Measurements from ENCODE around the gene REXO4.

The REXO4 gene

GRCh38 chr9:133460405-133461175 is 42.8 kb upstream of the REXO4 start:
- H2BK15ac ChIP-seq (ENCODE audit: low read length) = peak overlapping the region; percentile 27
- WGBS, 2 donors (ENCODE audit: extremely low coverage in 2 of 2, insufficient read length in 2 of 2, insufficient replicate concordance in 1 of 2) = no CpG with 5 or more reads among the region's 30 CpGs
- H4K91ac ChIP-seq (ENCODE audit: low read depth, low read length, poor library complexity) = no peak overlapping the region
- H3K4me3 ChIP-seq (ENCODE audit: low read length in 2 of 2) = peak overlapping the region; percentile 80 to 97
- peak overlapping the region; percentile 97 for H3K14ac ChIP-seq (ENCODE audit: low read length)
- peaks cover 23% of the 10 kb centered on the region for H3K79me1 ChIP-seq (ENCODE audit: low read depth, low read length)
- H3K36me3 ChIP-seq (replicated peaks in 1 of 2; ENCODE audit: control insufficient read depth in 2 of 2, insufficient read depth in 2 of 2, low read length in 2 of 2) = peaks cover 5 to 21% of the 10 kb centered on the region in 2 donors
- peak overlapping the region; percentile 100 for H2AFZ ChIP-seq (ENCODE audit: low read length)
- H3K27me3 ChIP-seq (ENCODE audit: control insufficient read depth in 3 of 3, insufficient read depth in 3 of 3, low read depth in 1 of 3, low read length in 3 of 3) = peaks cover 0 to 2% (median 0%) of the 10 kb centered on the region in 3 experiments
- H3K4me2 ChIP-seq (ENCODE audit: insufficient read depth, low read length, poor library complexity, severe bottlenecking) = peak overlapping the region; percentile 89
- H3K18ac ChIP-seq (ENCODE audit: low read length) = peak overlapping the region; percentile 100
- H3K4ac ChIP-seq (ENCODE audit: low read length) = peak overlapping the region; percentile 77
- peak overlapping the region; percentile 44 for H3K23ac ChIP-seq (ENCODE audit: low read depth, low read length, poor library complexity)
- H3K4me1 ChIP-seq (ENCODE audit: control insufficient read depth in 2 of 2, insufficient read depth in 1 of 2, low read depth in 1 of 2, low read length in 2 of 2) = peaks cover 10 to 24% of the 10 kb centered on the region in 2 donors
- no peaks in the 10 kb centered on the region for H3K9me3 ChIP-seq (replicated peaks in 1 of 2; ENCODE audit: control insufficient read depth in 2 of 2, insufficient read depth in 1 of 2, low read depth in 1 of 2, low read length in 2 of 2)
- H4K8ac ChIP-seq (ENCODE audit: low read depth, low read length) = no peak overlapping the region
- H2BK120ac ChIP-seq (ENCODE audit: low read depth, low read length) = no peak overlapping the region
- H2BK12ac ChIP-seq (ENCODE audit: low read length) = peak overlapping the region; percentile 63
- peak; percentile 49 for DNase-seq (ENCODE audit: low spot score)
- H2BK5ac ChIP-seq (ENCODE audit: low read length) = peak overlapping the region; percentile 26
- peak overlapping the region; percentile 82 for H2AK5ac ChIP-seq (ENCODE audit: low read depth, low read length)
- H3K9ac ChIP-seq (ENCODE audit: low read depth, low read length, poor library complexity) = peak overlapping the region; percentile 87
- H3K27ac ChIP-seq (replicated peaks; ENCODE audit: low read length) = peak overlapping the region; percentile 98

DNA sequence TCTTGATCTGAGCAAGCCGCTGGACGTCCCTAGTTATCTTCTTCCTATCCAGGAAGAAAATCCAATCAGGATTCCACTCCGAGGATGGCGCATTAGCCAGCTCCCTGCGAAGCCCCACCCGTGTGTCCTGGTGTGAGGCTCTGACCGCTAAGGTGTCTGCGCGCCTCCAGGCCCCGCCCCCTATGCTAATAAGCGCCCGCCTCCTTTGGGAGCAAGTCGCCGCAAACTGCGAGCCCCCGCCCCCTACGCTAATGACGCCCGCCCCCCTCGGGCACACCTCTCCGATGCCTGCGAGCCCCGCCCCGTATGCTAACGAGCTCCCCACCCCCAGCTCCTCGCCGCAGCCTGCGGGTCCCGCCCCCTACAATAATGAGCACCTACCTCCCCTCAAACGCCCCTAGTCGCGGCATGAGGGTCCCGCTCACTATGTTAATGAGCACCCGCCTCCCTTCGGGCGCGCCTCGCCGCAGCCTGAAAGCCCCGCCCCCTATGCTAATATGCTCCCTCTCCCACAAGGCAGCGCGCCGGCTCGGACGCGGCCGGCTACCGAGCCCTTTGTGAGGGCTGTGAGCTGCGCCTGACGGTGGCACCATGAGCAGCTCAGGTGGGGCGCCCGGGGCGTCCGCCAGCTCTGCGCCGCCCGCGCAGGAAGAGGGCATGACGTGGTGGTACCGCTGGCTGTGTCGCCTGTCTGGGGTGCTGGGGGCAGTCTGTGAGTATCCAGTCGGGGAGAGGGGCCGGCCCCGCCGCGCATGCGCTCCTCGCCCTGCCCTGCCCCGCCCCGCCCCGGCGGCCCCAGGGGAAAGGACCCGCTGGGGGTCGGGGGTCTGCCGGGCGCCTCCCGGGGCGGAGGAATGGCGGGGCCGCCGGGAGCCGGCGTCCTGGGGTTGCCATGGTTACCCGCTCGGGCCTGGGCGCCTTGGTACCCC is 41.9 kb upstream of the REXO4 start, which contains the start of gene CACFD1:
CACFD1 (plus strand) TSS at position 503 of the 929 bp plus-strand sequence; CDS start at position 592, 89 bp downstream.
- Histone ChIP-seq H3K4ac (ENCODE audit: low read length) (peak within 1 kb of the TSS; percentile 77), H3K4me2 (ENCODE audit: insufficient read depth, low read length, poor library complexity, severe bottlenecking) (peak within 1 kb of the TSS; percentile 89), H3K4me1 (ENCODE audit: control insufficient read depth in 2 of 2, insufficient read depth in 1 of 2, low read depth in 1 of 2, low read length in 2 of 2) (peaks cover 10 to 24% of the 10 kb centered on the region in 2 donors), H3K9ac (ENCODE audit: low read depth, low read length, poor library complexity) (peak within 1 kb of the TSS; percentile 98), H2BK5ac (ENCODE audit: low read length) (peak within 1 kb of the TSS; percentile 93), H3K27ac (replicated peaks; ENCODE audit: low read length) (peak within 1 kb of the TSS; percentile 98), H4K91ac (ENCODE audit: low read depth, low read length, poor library complexity) (peak within 1 kb of the TSS; percentile 95), H3K36me3 (replicated peaks in 1 of 2; ENCODE audit: control insufficient read depth in 2 of 2, insufficient read depth in 2 of 2, low read length in 2 of 2) (peaks cover 4 to 12% of the 10 kb centered on the region in 2 donors), H3K4me3 (ENCODE audit: low read length in 2 of 2) (peak within 1 kb of the TSS; percentile 80 to 97), H2BK120ac (ENCODE audit: low read depth, low read length) (peak within 1 kb of the TSS; percentile 91), H2BK15ac (ENCODE audit: low read length) (peak within 1 kb of the TSS; percentile 85), H3K14ac (ENCODE audit: low read length) (peak within 1 kb of the TSS; percentile 97), H2AK5ac (ENCODE audit: low read depth, low read length) (peak within 1 kb of the TSS; percentile 82), H3K9me3 (replicated peaks in 1 of 2; ENCODE audit: control insufficient read depth in 2 of 2, insufficient read depth in 1 of 2, low read depth in 1 of 2, low read length in 2 of 2) (no peaks in the 10 kb centered on the region), H2AFZ (ENCODE audit: low read length) (peak within 1 kb of the TSS; percentile 100), H3K27me3 (ENCODE audit: control insufficient read depth in 3 of 3, insufficient read depth in 3 of 3, low read depth in 1 of 3, low read length in 3 of 3) (peaks cover 0 to 2% (median 0%) of the 10 kb centered on the region in 3 experiments), H3K79me1 (ENCODE audit: low read depth, low read length) (peaks cover 22% of the 10 kb centered on the region), H3K23ac (ENCODE audit: low read depth, low read length, poor library complexity) (peak within 1 kb of the TSS; percentile 97), H2BK12ac (ENCODE audit: low read length) (peak within 1 kb of the TSS; percentile 100), H4K8ac (ENCODE audit: low read depth, low read length) (no peak within 1 kb of the TSS), H3K18ac (ENCODE audit: low read length) (peak within 1 kb of the TSS; percentile 100)
- DNase-seq (ENCODE audit: low spot score) = peak; percentile 98
- WGBS, 2 donors (ENCODE audit: extremely low coverage in 2 of 2, insufficient read length in 2 of 2, insufficient replicate concordance in 1 of 2) = no CpG with 5 or more reads among the region's 86 CpGs

GRCh38 chr9:133458643-133459312 is 41.0 kb upstream of the REXO4 start:
- no peak overlapping the region for H3K14ac ChIP-seq (ENCODE audit: low read length)
- H2BK15ac ChIP-seq (ENCODE audit: low read length) = no peak overlapping the region
- H3K4me1 ChIP-seq (ENCODE audit: control insufficient read depth in 2 of 2, insufficient read depth in 1 of 2, low read depth in 1 of 2, low read length in 2 of 2) = peaks cover 10 to 24% of the 10 kb centered on the region in 2 donors
- H3K4me3 ChIP-seq (ENCODE audit: low read length in 2 of 2) = peak overlapping the region; percentile 19 to 80
- H3K4me2 ChIP-seq (ENCODE audit: insufficient read depth, low read length, poor library complexity, severe bottlenecking) = peak overlapping the region; percentile 62
- no peak overlapping the region for H3K18ac ChIP-seq (ENCODE audit: low read length)
- H3K27me3 ChIP-seq (ENCODE audit: control insufficient read depth in 3 of 3, insufficient read depth in 3 of 3, low read depth in 1 of 3, low read length in 3 of 3) = peaks cover 0 to 2% (median 0%) of the 10 kb centered on the region in 3 experiments
- peaks cover 16% of the 10 kb centered on the region for H3K79me1 ChIP-seq (ENCODE audit: low read depth, low read length)
- H2BK12ac ChIP-seq (ENCODE audit: low read length) = no peak overlapping the region
- H3K36me3 ChIP-seq (replicated peaks in 1 of 2; ENCODE audit: control insufficient read depth in 2 of 2, insufficient read depth in 2 of 2, low read length in 2 of 2) = peaks cover 4 to 7% of the 10 kb centered on the region in 2 donors
- H2AK5ac ChIP-seq (ENCODE audit: low read depth, low read length) = peak overlapping the region; percentile 1
- no peak overlapping the region for H4K8ac ChIP-seq (ENCODE audit: low read depth, low read length)
- peak overlapping the region; percentile 100 for H2AFZ ChIP-seq (ENCODE audit: low read length)
- no peak overlapping the region for H2BK120ac ChIP-seq (ENCODE audit: low read depth, low read length)
- H4K91ac ChIP-seq (ENCODE audit: low read depth, low read length, poor library complexity) = no peak overlapping the region
- no peak overlapping the region for H3K27ac ChIP-seq (replicated peaks; ENCODE audit: low read length)
- peak overlapping the region; percentile 60 for H3K23ac ChIP-seq (ENCODE audit: low read depth, low read length, poor library complexity)
- no peaks in the 10 kb centered on the region for H3K9me3 ChIP-seq (replicated peaks in 1 of 2; ENCODE audit: control insufficient read depth in 2 of 2, insufficient read depth in 1 of 2, low read depth in 1 of 2, low read length in 2 of 2)
- DNase-seq (ENCODE audit: low spot score) = no peak
- no CpG with 5 or more reads among the region's 16 CpGs for WGBS, 2 donors (ENCODE audit: extremely low coverage in 2 of 2, insufficient read length in 2 of 2, insufficient replicate concordance in 1 of 2)
- no peak overlapping the region for H2BK5ac ChIP-seq (ENCODE audit: low read length)
- H3K9ac ChIP-seq (ENCODE audit: low read depth, low read length, poor library complexity) = no peak overlapping the region
- no peak overlapping the region for H3K4ac ChIP-seq (ENCODE audit: low read length)
